GM12878 (cell line): Measurements from ENCODE around the gene TPO. TPM values are rescaled to one million over a fixed set of nuclear protein-coding genes. Genes with fewer than 3 reads are reported as not detected.

Experiments
- ATAC-seq: fragments of 200-7000 bp; cut with Tn5 transposase; 3 replicates; pipeline ENCODE4 v1.9.1; 2020; ENCODE audit warnings: mild to moderate bottlenecking, moderate library complexity
- BruUV-seq: library from RNA; stranded (reverse); fragments of 400-500 nt; replicated peaks from 2 replicates; lab custom pipeline; 2021; lab: Mats Ljungman, UMichigan
- CTCF ChIA-PET: fragments of 300-600 bp; sonication (Branson Sonifier 250); formaldehyde crosslinking; extraction: SDS; loops from one replicate; lab custom pipeline; 2021; ENCODE audit warnings: inconsistent platforms; lab: Yijun Ruan, JAX
- POLR2A ChIA-PET: fragments of 350-600 bp; formaldehyde crosslinking; extraction: SDS; loops from one replicate; lab custom pipeline; 2021; ENCODE audit warnings: inconsistent platforms; lab: Charles Lee
- RAD21 ChIA-PET: fragments of 300-600 bp; sonication (Branson Sonifier 250); formaldehyde crosslinking; loops from one replicate; lab custom pipeline; 2023; ENCODE audit warnings: antibody characterized with exemption; ENCODE audit not compliant: unreplicated experiment; lab: Charles Lee
- SMC1A ChIA-PET: fragments of 300-600 bp; sonication (Branson Sonifier 250); formaldehyde crosslinking; loops from one replicate; lab custom pipeline; 2023; ENCODE audit not compliant: unreplicated experiment, uncharacterized antibody; lab: Charles Lee
- DNase-seq: peaks from one replicate; pipeline ENCODE4 v3.0.0-alpha.2; 2011; ENCODE audit warnings: low read depth, low spot score
- FAIRE-seq: peaks from 3 replicates; lab custom pipeline; 2011; peaks lifted over from hg19 to GRCh38; lab: Jason Lieb, UNC
- H2AFZ ChIP-seq: 2 replicates; pipeline ENCODE4 v1.6.0; 2011; ENCODE audit warnings: low read depth, low read length, control low read depth; ENCODE audit not compliant: control insufficient read depth
- H3K27ac ChIP-seq: 2 replicates; pipeline ENCODE4 v1.5.1; 2011; ENCODE audit warnings: control low read depth; ENCODE audit not compliant: control insufficient read depth, insufficient read depth
- H3K27me3 ChIP-seq, 2 experiments: replicated peaks in 1 of 2; 2 replicates each; pipeline versions ENCODE4 v1.6.0 to v1.6.1; 2011; ENCODE audit warnings: low read length in 1 of 2; ENCODE audit not compliant: control insufficient read depth in 2 of 2, insufficient read depth in 2 of 2
- H3K36me3 ChIP-seq, 2 experiments: 2 replicates each; pipeline ENCODE4 v1.5.1; 2011; ENCODE audit warnings: low read length in 1 of 2; ENCODE audit not compliant: control insufficient read depth in 2 of 2, insufficient read depth in 2 of 2
- H3K4me1 ChIP-seq: 2 replicates; pipeline ENCODE4 v1.6.1; 2011; ENCODE audit warnings: mild to moderate bottlenecking, low read length, moderate library complexity, mixed read lengths; ENCODE audit not compliant: control insufficient read depth, insufficient read depth
- H3K4me2 ChIP-seq: 2 replicates; pipeline ENCODE4 v1.6.0; 2011; ENCODE audit warnings: control low read depth; ENCODE audit not compliant: control insufficient read depth, insufficient read depth
- H3K4me3 ChIP-seq: fragments of 200-600 bp; sonication (generic); 2 replicates; pipeline ENCODE4 v1.5.1; 2016
- H3K79me2 ChIP-seq: 2 replicates; pipeline ENCODE4 v1.6.0; 2011; ENCODE audit warnings: low read length; ENCODE audit not compliant: control insufficient read depth, insufficient read depth
- H3K9ac ChIP-seq: 2 replicates; pipeline ENCODE4 v1.8.0; 2011; ENCODE audit warnings: low read length, control low read depth, mixed read lengths; ENCODE audit not compliant: control insufficient read depth, insufficient read depth
- H3K9me3 ChIP-seq: replicated peaks from 3 replicates; pipeline ENCODE4 v1.5.1; 2011; ENCODE audit warnings: mild to moderate bottlenecking, low read length; ENCODE audit not compliant: control insufficient read depth, insufficient read depth
- H4K20me1 ChIP-seq: 2 replicates; pipeline ENCODE4 v1.6.0; 2011; ENCODE audit not compliant: control insufficient read depth, insufficient read depth
- GABPA ChIP-seq: IDR thresholded peaks from 2 replicates; pipeline ENCODE4 v1.6.1; 2014; ENCODE audit warnings: antibody characterized with exemption, low read depth, mild to moderate bottlenecking, inconsistent platforms
- MEF2A ChIP-seq: IDR thresholded peaks from 2 replicates; pipeline ENCODE4 v1.6.1; 2011; ENCODE audit warnings: low read depth, mild to moderate bottlenecking, low read length, moderate library complexity; ENCODE audit not compliant: insufficient read depth
- NFXL1 ChIP-seq: fragments of 450-650 bp; IDR thresholded peaks from 2 replicates; pipeline ENCODE4 v1.6.1; 2017; ENCODE audit warnings: antibody characterized with exemption, mild to moderate bottlenecking, borderline replicate concordance
- POU2F2 ChIP-seq: IDR thresholded peaks from 3 replicates; pipeline ENCODE4 v1.6.1; 2011; ENCODE audit warnings: low read depth, mild to moderate bottlenecking, low read length, borderline replicate concordance
- RELA ChIP-seq: fragments of 450-650 bp; IDR thresholded peaks from 2 replicates; pipeline ENCODE4 v1.8.0; 2014; ENCODE audit warnings: borderline replicate concordance; ENCODE audit not compliant: partially characterized antibody
- TAF1 ChIP-seq: IDR thresholded peaks from 2 replicates; pipeline ENCODE4 v1.6.1; 2011; ENCODE audit warnings: mild to moderate bottlenecking, low read depth, low read length, borderline replicate concordance
- TCF12 ChIP-seq: IDR thresholded peaks from 2 replicates; pipeline ENCODE4 v1.6.1; 2011; ENCODE audit warnings: low read depth, mild to moderate bottlenecking, low read length
- TCF3 ChIP-seq: IDR thresholded peaks from 2 replicates; pipeline ENCODE4 v1.6.1; 2012; ENCODE audit warnings: low read depth, mild to moderate bottlenecking, low read length, borderline replicate concordance; ENCODE audit not compliant: insufficient read depth
- WGBS: methylation state at CpG from one replicate; pipeline ENCODE4 v1.1.6; 2016; ENCODE audit warnings: low lambda C conversion rate; ENCODE audit not compliant: insufficient replicate concordance, insufficient coverage; ENCODE audit errors: missing lambda C conversion rate; 5-methylcytosine and 5-hydroxymethylcytosine counted together
- in situ Hi-C: fragments of 300-500 bp; cut with MboI; formaldehyde crosslinking; loops from 9 replicates; pipeline ENCODE4 v1.14.3; 2018; ENCODE audit warnings: mixed read lengths
- intact Hi-C: fragments of 100-400 bp; cut with micrococcal nuclease; formaldehyde crosslinking; loops from one replicate; pipeline ENCODE4 v1.14.2; 2022; ENCODE audit not compliant: unreplicated experiment
- polyA plus RNA-seq, 11 experiments: library from polyadenylated mRNA; depleted of rRNA in 4 of 11; unstranded in 6 of 11; stranded (reverse) in 5 of 11; fragments of >200 nt; fragmentation: Nextera tagmentation in 4 of 11; fragmentation: Illumina TruSeq in 1 of 11; extraction: Ambion mirVana in 4 of 11; extraction: Trizol in 1 of 11; gene quantifications; 1 replicate in 1 of 11; 2 replicates in 10 of 11; pipeline versions ENCODE4 v1.2.1 to v1.2.3, GENCODE V29; 2011 to 2016; ENCODE audit warnings: inconsistent platforms in 2 of 11, missing spikeins in 2 of 11, low read depth in 1 of 11
- total RNA-seq, 4 experiments: library from RNA; depleted of rRNA in 3 of 4; stranded (reverse); fragments of >200 nt in 3 of 4; fragmentation: Illumina TruSeq in 1 of 4; extraction: Trizol in 1 of 4; gene quantifications; 2 replicates each; pipeline versions ENCODE4 v1.2.1 to v1.2.3, GENCODE V29; 2013 to 2021
- TF ChIP-seq, protein P1 (sequence below): fragments of 450-650 bp; conservative IDR thresholded peaks from 2 replicates; pipeline ENCODE4 v1.6.1; 2017; ENCODE audit warnings: mild to moderate bottlenecking, moderate library complexity

The TPO gene
- total and polyA plus RNA-seq, 10 of the 15 experiments (the other 5 are each of a cell fraction or from before 2014, with no cell fraction given): 0.07 to 0.11 TPM; not detected in 8

DNA sequence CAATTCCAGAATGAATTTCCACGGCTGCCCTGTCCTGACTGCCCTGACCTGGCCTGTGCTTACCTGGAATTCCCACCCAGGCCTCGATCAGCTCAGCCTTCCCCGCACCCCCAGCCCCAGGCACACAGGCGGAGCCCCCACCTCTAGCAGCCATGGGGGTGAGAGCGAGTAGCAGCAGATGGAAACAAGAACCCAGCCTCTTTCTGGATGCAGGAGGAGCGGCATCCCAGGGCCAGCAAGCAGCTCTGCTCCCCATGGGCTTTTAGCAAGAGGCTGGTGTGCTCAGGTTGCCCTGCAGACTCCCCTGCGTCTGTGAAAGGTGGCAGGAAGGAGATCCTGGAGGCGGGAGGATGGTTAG is 101.8 kb downstream of the TPO start:
- in situ Hi-C loops (no loop called here), intact Hi-C loops (no loop called here)
- H3K9me3 ChIP-seq: no peaks in the 10 kb centered on the region
- H3K4me1 ChIP-seq: no peaks in the 10 kb centered on the region
- no TSS peak for BruUV-seq
- no peak for ATAC-seq
- FAIRE-seq: no peak
- H3K36me3 ChIP-seq: no peaks in the 10 kb centered on the region
- no peaks in the 10 kb centered on the region for H3K79me2 ChIP-seq
- ChIA-PET RAD21 (no interaction called here), SMC1A (no interaction called here), CTCF (no interaction called here), POLR2A (no interaction called here)
- H3K9ac ChIP-seq: no peak overlapping the region
- no peaks in the 10 kb centered on the region for H4K20me1 ChIP-seq
- no peak overlapping the region for H3K27ac ChIP-seq
- H3K4me3 ChIP-seq: no peak overlapping the region
- WGBS: 24% methylated on average over 7 of the region's 8 CpGs
- H3K4me2 ChIP-seq: no peak overlapping the region
- H3K27me3 ChIP-seq: no peaks in the 10 kb centered on the region
- no peak for DNase-seq
- no peak overlapping the region for H2AFZ ChIP-seq
- TF ChIP-seq RELA (no peak), NFXL1 (no peak), TAF1 (no peak), GABPA (no peak), TCF12 (no peak), TCF3 (no peak), POU2F2 (no peak), MEF2A (no peak)
- TF ChIP-seq, protein P1, sequence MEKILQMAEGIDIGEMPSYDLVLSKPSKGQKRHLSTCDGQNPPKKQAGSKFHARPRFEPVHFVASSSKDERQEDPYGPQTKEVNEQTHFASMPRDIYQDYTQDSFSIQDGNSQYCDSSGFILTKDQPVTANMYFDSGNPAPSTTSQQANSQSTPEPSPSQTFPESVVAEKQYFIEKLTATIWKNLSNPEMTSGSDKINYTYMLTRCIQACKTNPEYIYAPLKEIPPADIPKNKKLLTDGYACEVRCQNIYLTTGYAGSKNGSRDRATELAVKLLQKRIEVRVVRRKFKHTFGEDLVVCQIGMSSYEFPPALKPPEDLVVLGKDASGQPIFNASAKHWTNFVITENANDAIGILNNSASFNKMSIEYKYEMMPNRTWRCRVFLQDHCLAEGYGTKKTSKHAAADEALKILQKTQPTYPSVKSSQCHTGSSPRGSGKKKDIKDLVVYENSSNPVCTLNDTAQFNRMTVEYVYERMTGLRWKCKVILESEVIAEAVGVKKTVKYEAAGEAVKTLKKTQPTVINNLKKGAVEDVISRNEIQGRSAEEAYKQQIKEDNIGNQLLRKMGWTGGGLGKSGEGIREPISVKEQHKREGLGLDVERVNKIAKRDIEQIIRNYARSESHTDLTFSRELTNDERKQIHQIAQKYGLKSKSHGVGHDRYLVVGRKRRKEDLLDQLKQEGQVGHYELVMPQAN: no peak
